ENCODE measurements around the gene ZNF205. TPM values are rescaled to one million over a fixed set of nuclear protein-coding genes. Genes with fewer than 3 reads are reported as not detected.

ZNF205 gene
- total RNA-seq, 2 experiments from 2014 or later: 0.23 TPM; not detected in 1

GRCh38 chr16:3095869-3096268, 16.5 kb upstream of the ZNF205 start:
- ChIA-PET POLR2A (interaction anchor here (0.7 to 1.4 kb wide), 2 partner anchors 21 to 46 kb away, joined by 4 to 8 read pairs; no protein-coding TSS in a partner anchor), CTCF (interaction anchor here (0.5 to 9.5 kb wide), 13 partner anchors 10 to 72 kb away, joined by 3 to 121 read pairs (median 3); partner anchors contain the start of gene ZNF213)

- POLR2A ChIA-PET: interaction anchor here (1.0 to 1.4 kb wide), 2 partner anchors 22 to 27 kb away, joined by 3 to 4 read pairs; no protein-coding TSS in a partner anchor
These were observed 16.0 kb upstream of the ZNF205 start for GRCh38 chr16:3096362-3096761.

GRCh38 chr16:3097266-3097665, 15.1 kb upstream of the ZNF205 start:
- ChIA-PET CTCF (interaction anchor here (0.7 to 9.5 kb wide), 8 partner anchors 22 to 254 kb away, joined by 3 to 121 read pairs (median 4); partner anchors contain the start of genes IL32 and ZNF213), POLR2A (interaction anchor here (1.0 kb wide), 1 partner anchor 28 kb away, joined by 3 read pairs; no protein-coding TSS in a partner anchor)

More at GRCh38 chr16:3096362-3096761, 16.0 kb upstream of the ZNF205 start:
- CTCF ChIA-PET: interaction anchor here (0.7 to 9.5 kb wide), 11 partner anchors 21 to 72 kb away, joined by 3 to 121 read pairs (median 5); partner anchors contain the start of gene ZNF213

- CTCF ChIA-PET: interaction anchor here (0.7 to 9.5 kb wide), 10 partner anchors 15 to 77 kb away, joined by 3 to 121 read pairs (median 4); partner anchors contain the start of genes IL32 and ZNF213
- POLR2A ChIA-PET: no interaction called here
These were observed 13.7 kb upstream of the ZNF205 start, which contains the start of gene ZSCAN10 for GRCh38 chr16:3098459-3099394. Gene ZSCAN10 (minus strand): TSS chr16:3099294. CDS start chr16:3092937, 6,357 bp downstream.

- POLR2A ChIA-PET: interaction anchor here (1.0 kb wide), 1 partner anchor 41 kb away, joined by 3 read pairs; no protein-coding TSS in a partner anchor
- CTCF ChIA-PET: interaction anchor here (1.7 to 9.5 kb wide), 3 partner anchors 31 to 51 kb away, joined by 3 to 121 read pairs (median 37); partner anchors contain the start of gene ZNF213
These were observed 13.0 kb upstream of the ZNF205 start for GRCh38 chr16:3099395-3099731.

- CTCF ChIA-PET: interaction anchor here (1.1 to 9.5 kb wide), 5 partner anchors 19 to 51 kb away, joined by 3 to 121 read pairs (median 5); partner anchors contain the start of gene ZNF213
- POLR2A ChIA-PET: interaction anchor here (1.0 kb wide), 1 partner anchor 41 kb away, joined by 3 read pairs; no protein-coding TSS in a partner anchor
These were observed 12.5 kb upstream of the ZNF205 start for GRCh38 chr16:3099732-3100499.

- ChIA-PET CTCF (interaction anchor here (0.7 to 9.5 kb wide), 10 partner anchors 14 to 53 kb away, joined by 3 to 121 read pairs (median 4); partner anchors contain the start of genes IL32 and ZNF213), POLR2A (interaction anchor here (0.7 kb wide), 1 partner anchor 23 kb away, joined by 3 read pairs; no protein-coding TSS in a partner anchor)
These were observed 11.2 kb upstream of the ZNF205 start for GRCh38 chr16:3101018-3101840.

GRCh38 chr16:3101841-3102470, 10.4 kb upstream of the ZNF205 start:
- POLR2A ChIA-PET: no interaction called here

GRCh38 chr16:3106205-3106928, 6.0 kb upstream of the ZNF205 start:
- ChIA-PET CTCF (interaction anchor here (0.6 to 2.4 kb wide), 5 partner anchors 23 to 74 kb away, joined by 3 to 7 read pairs (median 5); no protein-coding TSS in a partner anchor), POLR2A (interaction anchor here (0.6 to 2.3 kb wide), 2 partner anchors 28 to 30 kb away, joined by 3 to 10 read pairs; partner anchors contain the start of gene ZNF213)

More at GRCh38 chr16:3101841-3102470, 10.4 kb upstream of the ZNF205 start:
- CTCF ChIA-PET: interaction anchor here (0.5 to 9.5 kb wide), 7 partner anchors 13 to 53 kb away, joined by 3 to 121 read pairs (median 3); partner anchors contain the start of gene ZNF213

- ChIA-PET CTCF (interaction anchor here (0.5 to 1.6 kb wide), 4 partner anchors 8 to 17 kb away, joined by 3 to 4 read pairs (median 3); partner anchors contain the start of gene ZSCAN10), POLR2A (no interaction called here)
These were observed 642 bp downstream of the ZNF205 start for GRCh38 chr16:3112881-3113574.

- ChIA-PET CTCF (interaction anchor here (0.5 to 1.6 kb wide), 2 partner anchors 9 to 15 kb away, joined by 3 read pairs; partner anchors contain the start of gene ZSCAN10), POLR2A (no interaction called here)
These were observed 1.5 kb downstream of the ZNF205 start for GRCh38 chr16:3113765-3114479.

- ChIA-PET CTCF (interaction anchor here (1.4 kb wide), 1 partner anchor 13 kb away, joined by 6 read pairs; no protein-coding TSS in a partner anchor), POLR2A (no interaction called here)
These were observed 2.6 kb downstream of the ZNF205 start for GRCh38 chr16:3115003-3115402.

- ChIA-PET CTCF (interaction anchor here (1.4 kb wide), 1 partner anchor 14 kb away, joined by 6 read pairs; no protein-coding TSS in a partner anchor), POLR2A (no interaction called here)
These were observed 3.2 kb downstream of the ZNF205 start for GRCh38 chr16:3115561-3115960.

GRCh38 chr16:3118204-3118790, 5.9 kb downstream of the ZNF205 start:
- CTCF ChIA-PET: interaction anchor here (1.3 to 2.0 kb wide), 3 partner anchors 11 to 59 kb away, joined by 4 to 9 read pairs (median 7); no protein-coding TSS in a partner anchor
- POLR2A ChIA-PET: no interaction called here

GRCh38 chr16:3118846-3119245, 6.5 kb downstream of the ZNF205 start:
- ChIA-PET POLR2A (no interaction called here), CTCF (interaction anchor here (1.5 to 2.1 kb wide), 4 partner anchors 11 to 91 kb away, joined by 3 to 12 read pairs (median 6); partner anchors contain the start of gene ZNF213)

Data from activated CD8-positive, alpha-beta memory T cell treated with anti-CD3 and anti-CD28 coated beads for 36 hours (primary cell).